HUES6 (cell line): ENCODE data around the gene PPP1R1C.

ENCODE experiments used
- H3K27ac ChIP-seq: 2 replicates; pipeline ENCODE4 v1.7.0; 2013; ENCODE audit warnings: low read depth, mild to moderate bottlenecking, low read length, inconsistent platforms
- H3K27me3 ChIP-seq: 2 replicates; pipeline ENCODE4 v1.6.1; 2013; ENCODE audit warnings: low read length; ENCODE audit not compliant: control insufficient read depth, insufficient read depth
- H3K36me3 ChIP-seq: 2 replicates; pipeline ENCODE4 v1.6.1; 2013; ENCODE audit warnings: low read length; ENCODE audit not compliant: control insufficient read depth, insufficient read depth
- H3K4me1 ChIP-seq: 2 replicates; pipeline ENCODE4 v1.6.1; 2013; ENCODE audit warnings: low read length; ENCODE audit not compliant: control insufficient read depth, insufficient read depth
- H3K4me3 ChIP-seq: 2 replicates; pipeline ENCODE4 v1.5.1; 2013; ENCODE audit warnings: low read depth, low read length
- H3K9ac ChIP-seq: one replicate; pipeline ENCODE4 v1.6.1; 2013; ENCODE audit warnings: mild to moderate bottlenecking, low read length
- H3K9me3 ChIP-seq: 2 replicates; pipeline ENCODE4 v1.6.1; 2013; ENCODE audit warnings: low read depth, low read length; ENCODE audit not compliant: control insufficient read depth, insufficient read depth

Gene PPP1R1C

GRCh38 chr2:182048621-182049020, 63.0 kb downstream of the PPP1R1C start:
- Histone ChIP-seq H3K9me3 (no peaks in the 10 kb centered on the region), H3K4me3 (no peak overlapping the region), H3K36me3 (no peaks in the 10 kb centered on the region), H3K27ac (no peak overlapping the region), H3K9ac (no peak overlapping the region), H3K4me1 (no peaks in the 10 kb centered on the region), H3K27me3 (no peaks in the 10 kb centered on the region)

GRCh38 chr2:182049372-182050148, 63.9 kb downstream of the PPP1R1C start:
- Histone ChIP-seq H3K4me1 (no peaks in the 10 kb centered on the region), H3K27me3 (no peaks in the 10 kb centered on the region), H3K9me3 (no peaks in the 10 kb centered on the region), H3K36me3 (no peaks in the 10 kb centered on the region), H3K27ac (no peak overlapping the region), H3K4me3 (no peak overlapping the region), H3K9ac (no peak overlapping the region)

GRCh38 chr2:182050333-182051135, 64.9 kb downstream of the PPP1R1C start:
- H3K9ac ChIP-seq, result no peak overlapping the region

GRCh38 chr2:182055993-182056392, 70.3 kb downstream of the PPP1R1C start:
- Histone ChIP-seq H3K36me3 (no peaks in the 10 kb centered on the region), H3K9ac (no peak overlapping the region), H3K27me3 (no peaks in the 10 kb centered on the region), H3K27ac (no peak overlapping the region), H3K9me3 (no peaks in the 10 kb centered on the region), H3K4me1 (no peaks in the 10 kb centered on the region), H3K4me3 (no peak overlapping the region)

More at GRCh38 chr2:182050333-182051135, 64.9 kb downstream of the PPP1R1C start:
- no peaks in the 10 kb centered on the region for H3K36me3 ChIP-seq
- no peaks in the 10 kb centered on the region for H3K27me3 ChIP-seq
- no peaks in the 10 kb centered on the region for H3K9me3 ChIP-seq
- no peak overlapping the region for H3K27ac ChIP-seq
- H3K4me1 ChIP-seq, result no peaks in the 10 kb centered on the region
- H3K4me3 ChIP-seq, result no peak overlapping the region

GRCh38 chr2:182057002-182057401, 71.3 kb downstream of the PPP1R1C start:
- Histone ChIP-seq H3K27me3 (no peaks in the 10 kb centered on the region), H3K4me1 (no peaks in the 10 kb centered on the region), H3K36me3 (no peaks in the 10 kb centered on the region), H3K27ac (no peak overlapping the region), H3K4me3 (no peak overlapping the region), H3K9me3 (no peaks in the 10 kb centered on the region), H3K9ac (no peak overlapping the region)

- no peaks in the 10 kb centered on the region for H3K4me1 ChIP-seq
- no peak overlapping the region for H3K9ac ChIP-seq
- no peaks in the 10 kb centered on the region for H3K36me3 ChIP-seq
- H3K27ac ChIP-seq, result no peak overlapping the region
- no peak overlapping the region for H3K4me3 ChIP-seq
- H3K27me3 ChIP-seq, result no peaks in the 10 kb centered on the region
- no peaks in the 10 kb centered on the region for H3K9me3 ChIP-seq
Observed at GRCh38 chr2:182058056-182058455, 72.4 kb downstream of the PPP1R1C start.

- no peak overlapping the region for H3K4me3 ChIP-seq
- no peaks in the 10 kb centered on the region for H3K9me3 ChIP-seq
- H3K36me3 ChIP-seq, result no peaks in the 10 kb centered on the region
- H3K27me3 ChIP-seq, result no peaks in the 10 kb centered on the region
- H3K4me1 ChIP-seq, result no peaks in the 10 kb centered on the region
- H3K27ac ChIP-seq, result no peak overlapping the region
- no peak overlapping the region for H3K9ac ChIP-seq
Observed at GRCh38 chr2:182061739-182062138, 76.1 kb downstream of the PPP1R1C start.

- H3K27ac ChIP-seq, result no peak overlapping the region
- no peak overlapping the region for H3K4me3 ChIP-seq
- H3K4me1 ChIP-seq, result no peaks in the 10 kb centered on the region
- H3K27me3 ChIP-seq, result no peaks in the 10 kb centered on the region
- H3K36me3 ChIP-seq, result no peaks in the 10 kb centered on the region
- no peaks in the 10 kb centered on the region for H3K9me3 ChIP-seq
- H3K9ac ChIP-seq, result no peak overlapping the region
Observed at GRCh38 chr2:182062329-182062972, 76.8 kb downstream of the PPP1R1C start.

- Histone ChIP-seq H3K9me3 (no peaks in the 10 kb centered on the region), H3K27ac (no peak overlapping the region)
Observed at GRCh38 chr2:182064019-182064778, 78.5 kb downstream of the PPP1R1C start.

GRCh38 chr2:182066400-182067087, 80.9 kb downstream of the PPP1R1C start:
- H3K27ac ChIP-seq, result no peak overlapping the region

More at GRCh38 chr2:182064019-182064778, 78.5 kb downstream of the PPP1R1C start:
- peaks cover 8% of the 10 kb centered on the region; the same call in 1 of the 2 replicates for H3K4me1 ChIP-seq
- H3K9ac ChIP-seq, result no peak overlapping the region
- no peaks in the 10 kb centered on the region for H3K36me3 ChIP-seq
- no peaks in the 10 kb centered on the region for H3K27me3 ChIP-seq
- H3K4me3 ChIP-seq, result no peak overlapping the region

More at GRCh38 chr2:182066400-182067087, 80.9 kb downstream of the PPP1R1C start:
- no peak overlapping the region for H3K9ac ChIP-seq
- no peaks in the 10 kb centered on the region for H3K36me3 ChIP-seq
- no peaks in the 10 kb centered on the region for H3K27me3 ChIP-seq
- H3K4me1 ChIP-seq, result peaks cover 9% of the 10 kb centered on the region; the same call in 1 of the 2 replicates
- H3K9me3 ChIP-seq, result no peaks in the 10 kb centered on the region
- no peak overlapping the region for H3K4me3 ChIP-seq
